ENCODE results near the gene BTBD9.

BTBD9 gene

GRCh38 chr6:38531134-38531533, 108.6 kb downstream of the BTBD9 start:
- Mint-ChIP-seq H3K27me3 (ENCODE audit: low read depth) (no peaks in the 10 kb centered on the region), H3K27ac (no peak overlapping the region), H3K4me1 (ENCODE audit: low read depth) (peaks cover 2% of the 10 kb centered on the region), H3K36me3 (ENCODE audit: low read depth) (peaks cover 15% of the 10 kb centered on the region), H3K9me3 (peaks cover 23% of the 10 kb centered on the region), H3K4me3 (no peak overlapping the region)

GRCh38 chr6:38528196-38528965, 111.3 kb downstream of the BTBD9 start:
- no peak overlapping the region for H3K4me3 Mint-ChIP-seq
- peaks cover 23% of the 10 kb centered on the region for H3K9me3 Mint-ChIP-seq
- H3K36me3 Mint-ChIP-seq (ENCODE audit: low read depth), result peaks cover 23% of the 10 kb centered on the region
- no peak overlapping the region for H3K27ac Mint-ChIP-seq
- peaks cover 2% of the 10 kb centered on the region for H3K4me1 Mint-ChIP-seq (ENCODE audit: low read depth)
- H3K27me3 Mint-ChIP-seq (ENCODE audit: low read depth), result no peaks in the 10 kb centered on the region

DNA sequence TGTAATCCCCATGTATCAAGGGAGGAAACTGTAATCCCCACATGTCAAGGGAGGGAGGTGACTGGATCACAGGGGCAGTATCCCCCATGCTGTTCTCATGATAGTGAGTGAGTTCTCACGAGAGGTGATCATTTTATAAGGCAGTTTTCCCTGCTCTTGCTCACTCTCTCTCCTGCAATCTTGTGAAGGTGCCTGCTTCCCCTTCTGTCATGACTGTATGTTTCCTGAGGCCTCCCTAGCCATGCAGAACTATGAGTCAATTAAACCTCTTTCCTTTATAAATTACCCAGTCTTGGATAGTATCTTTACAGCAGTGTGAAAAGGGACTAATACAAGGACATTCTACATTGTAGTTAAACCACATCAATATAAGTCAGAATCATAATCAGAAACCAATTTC, 112.4 kb downstream of the BTBD9 start:
- H3K27ac Mint-ChIP-seq, result no peak overlapping the region
- H3K27me3 Mint-ChIP-seq (ENCODE audit: low read depth), result no peaks in the 10 kb centered on the region
- H3K4me1 Mint-ChIP-seq (ENCODE audit: low read depth), result peaks cover 2% of the 10 kb centered on the region
- peaks cover 18% of the 10 kb centered on the region for H3K9me3 Mint-ChIP-seq
- peaks cover 23% of the 10 kb centered on the region for H3K36me3 Mint-ChIP-seq (ENCODE audit: low read depth)
- H3K4me3 Mint-ChIP-seq, result no peak overlapping the region

GRCh38 chr6:38525888-38526287, 113.8 kb downstream of the BTBD9 start:
- Mint-ChIP-seq H3K36me3 (ENCODE audit: low read depth) (peaks cover 23% of the 10 kb centered on the region), H3K9me3 (peaks cover 18% of the 10 kb centered on the region), H3K27me3 (ENCODE audit: low read depth) (no peaks in the 10 kb centered on the region), H3K4me3 (no peak overlapping the region), H3K4me1 (ENCODE audit: low read depth) (peaks cover 2% of the 10 kb centered on the region), H3K27ac (no peak overlapping the region)

DNA sequence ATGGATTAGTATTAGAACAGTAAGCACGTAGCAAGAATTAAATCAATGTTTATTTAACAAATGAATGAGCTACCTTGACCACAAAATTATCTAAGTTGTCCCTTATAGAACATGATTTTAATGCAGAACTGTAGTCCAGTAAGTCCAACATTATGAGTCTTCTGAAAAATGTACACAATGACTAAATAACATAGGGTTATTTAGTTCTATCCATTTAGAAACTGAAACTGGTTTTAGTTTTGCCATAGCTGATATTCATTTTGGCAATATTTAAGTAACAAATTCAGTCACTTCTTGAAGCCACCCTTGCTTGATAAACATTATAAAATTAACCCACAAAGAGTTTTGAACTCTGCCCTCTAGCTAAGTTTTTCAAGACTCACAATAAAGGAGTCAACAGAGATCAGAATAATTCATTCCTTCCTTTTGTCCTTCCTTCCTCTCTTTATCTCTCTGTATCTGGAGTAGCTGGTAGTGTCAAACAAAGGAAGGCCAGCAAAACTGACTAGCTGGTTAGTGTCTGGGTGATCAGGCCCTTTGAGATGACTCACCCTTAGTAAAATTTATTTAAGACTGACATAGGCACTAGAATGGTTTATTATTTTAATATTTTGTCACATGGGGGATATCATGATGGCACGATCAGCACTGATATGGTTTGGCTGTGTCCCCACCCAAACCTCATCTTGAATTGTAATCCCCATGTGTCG, 115.1 kb downstream of the BTBD9 start:
- no peak overlapping the region for H3K4me3 Mint-ChIP-seq
- H3K27me3 Mint-ChIP-seq (ENCODE audit: low read depth), result no peaks in the 10 kb centered on the region
- H3K27ac Mint-ChIP-seq, result no peak overlapping the region
- peaks cover 2% of the 10 kb centered on the region for H3K4me1 Mint-ChIP-seq (ENCODE audit: low read depth)
- H3K9me3 Mint-ChIP-seq, result peaks cover 18% of the 10 kb centered on the region
- peaks cover 23% of the 10 kb centered on the region for H3K36me3 Mint-ChIP-seq (ENCODE audit: low read depth)

- Mint-ChIP-seq H3K9me3 (peaks cover 7% of the 10 kb centered on the region), H3K27ac (no peak overlapping the region), H3K36me3 (ENCODE audit: low read depth) (peaks cover 13% of the 10 kb centered on the region), H3K4me3 (no peak overlapping the region), H3K27me3 (ENCODE audit: low read depth) (no peaks in the 10 kb centered on the region), H3K4me1 (ENCODE audit: low read depth) (peaks cover 8% of the 10 kb centered on the region)
These were observed 117.4 kb downstream of the BTBD9 start for GRCh38 chr6:38522322-38522721.

GRCh38 chr6:38518511-38519304, 121.0 kb downstream of the BTBD9 start:
- H3K27ac Mint-ChIP-seq, result no peak overlapping the region
- no peaks in the 10 kb centered on the region for H3K27me3 Mint-ChIP-seq (ENCODE audit: low read depth)

DNA sequence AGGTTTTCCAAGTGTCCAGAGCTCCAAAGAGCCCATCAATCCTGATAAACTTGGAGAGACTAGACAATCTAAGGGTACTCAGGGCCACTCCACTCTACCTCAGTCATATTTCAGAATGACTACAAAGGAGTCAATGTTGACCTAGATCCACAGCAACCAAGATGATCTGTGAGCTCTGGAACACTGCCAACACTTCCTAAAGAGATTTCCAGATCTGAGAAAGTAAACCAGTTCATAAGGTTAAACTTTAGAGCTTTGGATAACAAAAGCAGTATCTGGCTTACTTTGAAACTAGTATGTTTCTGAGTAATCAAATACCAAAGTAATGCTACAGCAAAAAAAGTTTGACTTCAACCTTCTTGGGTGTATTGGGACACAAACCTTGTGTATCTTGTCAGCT, 122.7 kb downstream of the BTBD9 start:
- H3K4me3 Mint-ChIP-seq, result no peak overlapping the region
- H3K36me3 Mint-ChIP-seq (ENCODE audit: low read depth), result no peaks in the 10 kb centered on the region
- no peaks in the 10 kb centered on the region for H3K27me3 Mint-ChIP-seq (ENCODE audit: low read depth)
- no peak overlapping the region for H3K27ac Mint-ChIP-seq
- H3K9me3 Mint-ChIP-seq, result no peaks in the 10 kb centered on the region
- H3K4me1 Mint-ChIP-seq (ENCODE audit: low read depth), result peaks cover 6% of the 10 kb centered on the region

More at GRCh38 chr6:38518511-38519304, 121.0 kb downstream of the BTBD9 start:
- no peaks in the 10 kb centered on the region for H3K9me3 Mint-ChIP-seq
- no peak overlapping the region for H3K4me3 Mint-ChIP-seq
- H3K36me3 Mint-ChIP-seq (ENCODE audit: low read depth), result no peaks in the 10 kb centered on the region
- H3K4me1 Mint-ChIP-seq (ENCODE audit: low read depth), result peaks cover 6% of the 10 kb centered on the region

GRCh38 chr6:38514399-38514798, 125.3 kb downstream of the BTBD9 start:
- H3K36me3 Mint-ChIP-seq (ENCODE audit: low read depth), result no peaks in the 10 kb centered on the region

DNA sequence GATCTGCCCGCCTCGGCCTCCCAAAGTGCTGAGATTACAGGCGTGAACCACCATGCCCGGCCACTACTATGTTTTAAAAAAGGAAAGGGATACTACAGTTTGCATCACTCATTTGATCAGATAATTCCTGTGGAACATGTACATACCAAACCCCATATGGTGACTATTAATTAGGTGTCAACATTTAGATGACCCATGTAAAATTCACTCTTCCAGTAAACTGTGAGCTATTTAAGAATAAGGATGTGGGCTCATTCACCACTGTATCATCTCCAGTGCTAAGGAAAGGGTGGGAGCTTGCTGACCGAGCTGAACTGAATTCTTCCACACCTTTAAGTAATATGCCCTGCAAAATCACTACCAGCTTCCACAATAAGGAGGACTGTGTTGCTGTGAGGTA, 127.5 kb downstream of the BTBD9 start:
- Mint-ChIP-seq H3K9me3 (no peaks in the 10 kb centered on the region), H3K27ac (no peak overlapping the region), H3K27me3 (ENCODE audit: low read depth) (no peaks in the 10 kb centered on the region), H3K4me1 (ENCODE audit: low read depth) (no peaks in the 10 kb centered on the region), H3K4me3 (no peak overlapping the region), H3K36me3 (ENCODE audit: low read depth) (no peaks in the 10 kb centered on the region)

More at GRCh38 chr6:38514399-38514798, 125.3 kb downstream of the BTBD9 start:
- no peak overlapping the region for H3K27ac Mint-ChIP-seq
- H3K4me1 Mint-ChIP-seq (ENCODE audit: low read depth), result peaks cover 6% of the 10 kb centered on the region
- no peak overlapping the region for H3K4me3 Mint-ChIP-seq
- H3K27me3 Mint-ChIP-seq (ENCODE audit: low read depth), result no peaks in the 10 kb centered on the region
- no peaks in the 10 kb centered on the region for H3K9me3 Mint-ChIP-seq

DNA sequence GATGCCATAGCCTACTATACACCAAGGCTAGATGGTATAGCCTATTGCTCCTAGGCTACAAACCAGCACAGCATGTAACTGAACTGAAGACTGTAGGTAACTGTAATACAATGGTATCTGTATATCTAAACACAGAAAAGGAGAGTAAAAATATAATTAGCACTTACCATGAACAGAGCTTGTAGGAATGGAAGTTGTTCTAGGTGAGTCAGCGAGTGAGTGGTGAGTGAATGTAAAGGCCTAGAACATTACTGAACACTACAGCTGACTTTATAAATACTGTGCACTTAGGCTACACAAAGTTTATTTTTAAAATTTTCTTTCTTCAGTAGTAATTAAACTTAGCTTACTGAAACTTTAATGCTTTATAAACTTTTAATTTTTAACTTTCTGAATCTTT, 129.5 kb downstream of the BTBD9 start:
- Mint-ChIP-seq H3K9me3 (no peaks in the 10 kb centered on the region), H3K27me3 (ENCODE audit: low read depth) (no peaks in the 10 kb centered on the region), H3K4me1 (ENCODE audit: low read depth) (no peaks in the 10 kb centered on the region)

DNA sequence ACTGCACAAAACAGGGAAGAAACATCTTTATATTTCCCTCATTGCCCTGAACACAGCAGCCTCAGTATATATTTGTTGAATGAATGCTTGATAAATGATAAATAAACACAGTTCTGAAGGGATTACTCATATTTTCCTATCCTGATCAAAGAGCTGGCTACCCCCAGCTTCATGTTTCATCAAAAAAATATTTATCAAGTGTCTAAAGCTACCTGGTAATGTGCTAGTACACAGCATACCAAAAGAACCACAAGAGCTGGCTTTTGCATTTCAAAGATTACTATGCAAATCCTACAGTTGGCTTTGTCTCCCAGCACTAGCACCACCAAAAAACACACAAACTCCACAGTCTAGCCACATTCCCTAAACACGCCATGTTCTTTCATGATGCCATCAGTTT, 130.0 kb downstream of the BTBD9 start:
- Mint-ChIP-seq H3K27me3 (ENCODE audit: low read depth) (no peaks in the 10 kb centered on the region), H3K4me3 (no peak overlapping the region), H3K27ac (no peak overlapping the region), H3K4me1 (ENCODE audit: low read depth) (no peaks in the 10 kb centered on the region), H3K9me3 (no peaks in the 10 kb centered on the region), H3K36me3 (ENCODE audit: low read depth) (no peaks in the 10 kb centered on the region)

More for the DNA sequence above, 129.5 kb downstream of the BTBD9 start:
- H3K4me3 Mint-ChIP-seq, result no peak overlapping the region
- H3K36me3 Mint-ChIP-seq (ENCODE audit: low read depth), result no peaks in the 10 kb centered on the region
- no peak overlapping the region for H3K27ac Mint-ChIP-seq

- H3K27ac Mint-ChIP-seq, result no peak overlapping the region
- H3K36me3 Mint-ChIP-seq (ENCODE audit: low read depth), result no peaks in the 10 kb centered on the region
- H3K27me3 Mint-ChIP-seq (ENCODE audit: low read depth), result no peaks in the 10 kb centered on the region
- no peak overlapping the region for H3K4me3 Mint-ChIP-seq
- no peaks in the 10 kb centered on the region for H3K9me3 Mint-ChIP-seq
- H3K4me1 Mint-ChIP-seq (ENCODE audit: low read depth), result no peaks in the 10 kb centered on the region
These were observed 130.8 kb downstream of the BTBD9 start for GRCh38 chr6:38508894-38509293.

- no peaks in the 10 kb centered on the region for H3K36me3 Mint-ChIP-seq (ENCODE audit: low read depth)
- H3K4me1 Mint-ChIP-seq (ENCODE audit: low read depth), result no peaks in the 10 kb centered on the region
- H3K27ac Mint-ChIP-seq, result no peak overlapping the region
- no peaks in the 10 kb centered on the region for H3K9me3 Mint-ChIP-seq
- no peaks in the 10 kb centered on the region for H3K27me3 Mint-ChIP-seq (ENCODE audit: low read depth)
- no peak overlapping the region for H3K4me3 Mint-ChIP-seq
These were observed 131.4 kb downstream of the BTBD9 start for GRCh38 chr6:38508286-38508685.

Data from T-helper 1 cell treated with Interleukin-12 subunit alpha and Interleukin-12 subunit beta and Interleukin-4 antibody, amounts not matched to agents 30 μg/mL and 1 μg/mL, for 36 hours (primary cell).